ENCODE measurements around the gene MRPL24.

GRCh38 chr1:156765666-156766065 lies 24.8 kb upstream of the MRPL24 start:
- TF ChIP-seq, protein P1, sequence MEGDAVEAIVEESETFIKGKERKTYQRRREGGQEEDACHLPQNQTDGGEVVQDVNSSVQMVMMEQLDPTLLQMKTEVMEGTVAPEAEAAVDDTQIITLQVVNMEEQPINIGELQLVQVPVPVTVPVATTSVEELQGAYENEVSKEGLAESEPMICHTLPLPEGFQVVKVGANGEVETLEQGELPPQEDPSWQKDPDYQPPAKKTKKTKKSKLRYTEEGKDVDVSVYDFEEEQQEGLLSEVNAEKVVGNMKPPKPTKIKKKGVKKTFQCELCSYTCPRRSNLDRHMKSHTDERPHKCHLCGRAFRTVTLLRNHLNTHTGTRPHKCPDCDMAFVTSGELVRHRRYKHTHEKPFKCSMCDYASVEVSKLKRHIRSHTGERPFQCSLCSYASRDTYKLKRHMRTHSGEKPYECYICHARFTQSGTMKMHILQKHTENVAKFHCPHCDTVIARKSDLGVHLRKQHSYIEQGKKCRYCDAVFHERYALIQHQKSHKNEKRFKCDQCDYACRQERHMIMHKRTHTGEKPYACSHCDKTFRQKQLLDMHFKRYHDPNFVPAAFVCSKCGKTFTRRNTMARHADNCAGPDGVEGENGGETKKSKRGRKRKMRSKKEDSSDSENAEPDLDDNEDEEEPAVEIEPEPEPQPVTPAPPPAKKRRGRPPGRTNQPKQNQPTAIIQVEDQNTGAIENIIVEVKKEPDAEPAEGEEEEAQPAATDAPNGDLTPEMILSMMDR (IDR thresholded peaks at IDR 0.05), result no peak
- no peak for TF ChIP-seq POLR2A (IDR thresholded peaks at IDR 0.05)
